ENCODE results near the gene POC1B.
A peak's percentile ranks its signal among the peaks of the same experiment; 100 is the strongest.

POC1B gene

DNA sequence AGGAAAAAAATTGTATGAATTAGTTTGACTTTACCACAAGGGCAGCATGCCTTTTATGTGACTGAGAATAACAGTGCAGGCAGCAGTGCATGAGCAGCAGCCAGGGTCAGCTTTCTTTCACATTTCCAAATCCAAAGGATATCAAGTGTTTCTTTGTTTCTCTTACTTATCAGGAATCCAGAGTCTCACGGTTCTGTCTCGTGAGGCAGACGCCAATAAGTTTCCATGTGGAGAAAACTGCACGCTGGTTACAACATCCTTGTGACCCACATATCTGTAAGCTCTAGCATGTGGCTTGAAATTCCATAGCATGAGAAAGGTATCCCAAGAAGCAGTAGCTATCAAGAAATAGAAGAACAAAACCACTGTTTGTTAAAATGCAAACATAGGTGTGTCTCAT lies 28.8 kb downstream of the POC1B start:
- DNase-seq (ENCODE audit: low spot score): no peak

DNA sequence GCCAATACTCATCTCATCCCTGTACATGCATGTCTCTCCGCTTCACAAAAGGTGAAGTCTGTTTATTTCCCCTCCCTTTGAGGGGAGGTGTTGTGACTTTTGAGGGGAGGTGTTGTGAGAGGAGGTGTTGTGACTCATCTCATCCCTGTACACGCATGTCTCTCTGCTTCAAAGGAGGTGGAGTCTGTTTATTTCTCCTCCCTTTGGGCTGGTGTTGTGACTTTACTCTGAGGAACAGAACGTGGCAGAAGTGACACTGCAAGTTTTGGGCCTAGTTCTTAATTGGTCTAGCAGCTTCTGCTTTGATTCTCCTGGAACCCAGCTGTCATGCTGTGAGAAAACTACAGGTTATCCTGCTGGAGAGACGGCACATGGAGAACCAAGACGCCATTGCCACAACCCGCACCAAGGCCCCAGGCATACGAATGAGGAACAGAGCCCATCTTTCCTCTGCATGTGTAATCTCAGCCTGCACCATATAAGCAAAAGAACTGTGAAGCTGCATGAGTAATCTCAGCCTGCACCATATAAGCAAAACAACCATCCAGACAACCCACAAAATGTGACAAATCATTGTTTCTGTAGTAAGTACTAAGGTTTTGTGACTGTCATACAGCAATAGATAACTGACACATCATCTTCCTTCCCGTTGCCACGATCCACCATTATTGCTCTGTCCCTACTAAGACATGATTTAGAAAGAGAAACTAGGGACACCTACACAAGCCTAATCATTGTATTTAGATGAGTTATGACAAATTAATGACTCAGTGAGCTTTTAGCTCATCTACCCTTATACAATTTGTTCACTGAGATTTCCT lies 31.2 kb downstream of the POC1B start:
- peak; percentile 6 for DNase-seq (ENCODE audit: low spot score)

DNA sequence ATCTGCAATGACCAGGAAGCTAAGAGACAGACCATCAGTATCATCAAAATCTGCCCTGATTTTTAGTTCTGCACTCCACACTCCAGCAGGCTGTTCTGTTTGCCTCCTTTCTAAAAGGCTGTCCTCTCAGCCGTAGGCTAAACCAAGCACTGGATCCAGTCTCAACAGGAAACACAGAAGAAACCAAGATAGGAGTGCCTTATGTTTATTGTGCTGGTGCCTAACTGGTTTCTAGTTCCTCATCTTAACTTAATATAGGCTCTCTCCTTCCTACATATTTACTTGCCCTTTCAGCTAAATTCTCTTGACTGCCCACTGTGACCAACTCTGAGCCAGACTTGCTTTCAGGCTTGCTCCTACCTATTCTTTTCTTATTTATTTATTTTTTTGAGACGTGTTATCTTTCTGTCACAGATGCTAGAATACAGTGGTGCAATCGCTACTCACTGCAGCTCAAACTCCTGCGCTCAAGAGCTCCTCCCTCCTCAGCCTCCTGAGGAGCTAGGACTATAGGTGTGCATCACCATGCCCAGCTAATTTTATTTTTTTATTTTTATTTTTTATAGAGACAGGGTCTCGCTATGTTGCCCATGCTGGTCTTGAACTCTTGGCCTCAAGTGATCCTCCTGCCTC lies 32.1 kb downstream of the POC1B start:
- no peak for DNase-seq (ENCODE audit: low spot score)

DNA sequence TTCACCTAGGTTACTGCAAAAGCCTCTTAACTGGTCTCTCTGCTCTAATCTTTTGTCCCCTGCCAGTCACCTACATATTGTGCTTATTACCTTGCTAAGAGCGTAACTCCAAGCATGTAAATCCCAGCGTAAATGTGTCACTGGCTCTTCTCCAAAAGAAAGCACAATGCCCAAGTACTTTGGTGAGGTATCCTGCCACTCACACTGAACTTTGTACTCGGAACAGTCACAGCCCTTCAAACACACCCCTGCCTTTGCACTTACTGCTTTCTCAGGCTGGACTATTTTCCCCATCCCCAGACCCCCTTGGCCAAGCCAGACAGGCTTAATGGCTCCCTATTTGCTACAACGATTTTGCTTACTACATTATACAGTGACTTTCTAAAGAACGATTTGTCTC lies 33.0 kb downstream of the POC1B start:
- DNase-seq (ENCODE audit: low spot score): no peak

DNA sequence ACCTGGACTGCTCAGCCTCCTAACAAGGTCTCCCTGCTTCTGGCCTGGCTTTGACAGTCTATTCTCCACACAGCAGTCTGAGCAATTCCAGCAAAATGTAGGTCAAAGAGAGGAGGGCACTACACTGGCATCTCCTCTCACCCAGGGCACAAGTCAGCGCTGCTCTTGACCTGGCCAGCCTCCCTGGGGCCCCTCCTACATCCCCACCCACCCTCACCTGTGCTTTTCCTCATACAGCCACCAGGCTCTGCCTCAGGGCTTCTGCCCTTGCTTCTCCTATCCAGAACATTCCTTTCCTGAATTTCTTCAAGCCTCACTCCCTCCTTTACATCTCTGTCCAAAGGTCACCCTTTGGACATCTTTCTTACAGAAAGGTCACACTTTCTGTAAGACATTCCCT lies 34.9 kb downstream of the POC1B start:
- no peak for DNase-seq (ENCODE audit: low spot score)

DNA sequence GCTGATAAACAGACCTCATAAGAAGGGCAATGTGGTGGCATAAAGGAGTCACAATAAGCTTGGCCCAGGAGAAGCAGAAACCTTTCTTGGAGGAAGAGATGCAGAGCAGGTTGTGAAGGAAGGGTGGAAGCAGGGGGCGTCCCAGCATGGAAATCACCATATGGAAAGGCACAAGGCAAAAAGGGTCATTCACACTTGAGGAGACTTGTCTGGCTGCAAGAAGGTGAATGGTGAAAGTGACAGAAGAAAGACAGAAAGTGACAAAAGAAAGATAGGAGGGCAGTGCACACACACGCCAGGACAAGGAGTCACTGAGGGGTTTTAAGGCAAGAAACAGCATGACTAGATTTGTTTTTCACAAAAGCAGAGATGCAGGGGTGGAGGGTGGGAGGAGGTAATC lies 39.6 kb downstream of the POC1B start:
- DNase-seq (ENCODE audit: low spot score): no peak

DNA sequence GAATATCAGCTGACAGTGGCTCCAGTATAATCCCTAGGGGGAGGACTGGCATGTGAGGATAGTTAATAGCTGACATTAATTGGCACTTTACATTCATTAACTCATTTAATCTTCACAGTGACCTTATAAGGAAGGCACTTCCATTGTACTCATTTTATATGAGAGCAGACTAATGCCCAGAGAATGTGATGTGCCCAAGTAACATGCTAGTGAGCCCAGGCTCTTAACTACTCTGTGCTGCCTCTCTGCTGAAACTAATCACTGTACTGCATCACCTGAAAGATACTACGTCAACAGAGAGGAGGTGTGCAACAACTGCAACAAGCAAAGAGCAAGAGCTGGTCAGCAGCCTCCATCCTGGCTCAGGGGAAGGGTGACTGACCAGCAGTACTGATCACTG lies 41.4 kb downstream of the POC1B start:
- no peak for DNase-seq (ENCODE audit: low spot score)

DNA sequence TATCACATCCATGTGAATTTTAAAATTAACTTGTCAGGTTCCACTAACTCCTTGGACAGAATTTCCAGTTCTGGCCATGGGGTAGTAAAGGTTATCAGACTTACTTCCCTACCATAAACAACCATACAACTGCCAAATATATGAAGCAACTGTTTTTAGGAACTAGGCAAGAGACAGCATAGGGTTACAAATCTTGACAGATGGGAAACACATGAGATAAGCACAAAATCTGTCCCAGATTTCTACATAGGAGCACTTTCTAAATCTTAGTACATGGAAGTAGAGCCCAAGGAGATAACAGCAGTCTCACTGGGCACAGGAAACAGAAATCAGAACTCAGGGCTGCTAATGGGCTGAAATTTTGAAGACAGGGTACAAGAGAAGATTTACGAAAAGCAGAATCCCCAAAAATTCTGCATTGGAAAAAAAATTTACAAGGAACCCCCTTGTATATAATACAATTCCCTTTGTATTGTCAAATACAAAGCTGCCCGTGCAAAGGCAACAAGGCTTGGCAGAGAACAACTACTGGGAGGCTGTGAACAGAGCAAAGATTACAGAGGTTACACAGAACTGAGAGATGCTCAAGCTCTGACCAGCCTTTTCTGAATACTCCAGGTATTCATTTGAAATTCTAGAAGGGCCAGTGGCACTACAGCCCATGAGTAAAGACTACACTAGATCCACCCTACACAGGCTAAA lies 44.5 kb downstream of the POC1B start:
- no peak for DNase-seq (ENCODE audit: low spot score)

DNA sequence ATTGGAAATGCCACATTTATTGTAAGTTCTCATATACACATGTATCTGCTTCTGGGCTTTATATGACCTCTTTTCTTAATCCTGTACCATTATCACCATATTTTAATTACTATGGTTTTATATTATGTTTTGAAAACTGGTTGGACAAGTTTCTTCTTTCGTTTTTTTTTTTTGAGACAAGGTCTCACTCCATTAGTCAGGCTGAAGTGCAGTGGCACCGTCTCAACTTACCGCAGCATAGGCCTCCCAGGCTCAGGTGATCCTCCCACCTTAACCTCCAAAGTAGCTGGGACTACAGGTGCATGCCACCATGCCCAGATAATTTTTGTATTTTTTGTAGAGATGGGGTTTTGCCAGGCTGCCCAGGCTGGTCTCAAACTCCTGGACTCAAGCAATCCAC lies 45.9 kb downstream of the POC1B start:
- DNase-seq (ENCODE audit: low spot score): no peak

DNA sequence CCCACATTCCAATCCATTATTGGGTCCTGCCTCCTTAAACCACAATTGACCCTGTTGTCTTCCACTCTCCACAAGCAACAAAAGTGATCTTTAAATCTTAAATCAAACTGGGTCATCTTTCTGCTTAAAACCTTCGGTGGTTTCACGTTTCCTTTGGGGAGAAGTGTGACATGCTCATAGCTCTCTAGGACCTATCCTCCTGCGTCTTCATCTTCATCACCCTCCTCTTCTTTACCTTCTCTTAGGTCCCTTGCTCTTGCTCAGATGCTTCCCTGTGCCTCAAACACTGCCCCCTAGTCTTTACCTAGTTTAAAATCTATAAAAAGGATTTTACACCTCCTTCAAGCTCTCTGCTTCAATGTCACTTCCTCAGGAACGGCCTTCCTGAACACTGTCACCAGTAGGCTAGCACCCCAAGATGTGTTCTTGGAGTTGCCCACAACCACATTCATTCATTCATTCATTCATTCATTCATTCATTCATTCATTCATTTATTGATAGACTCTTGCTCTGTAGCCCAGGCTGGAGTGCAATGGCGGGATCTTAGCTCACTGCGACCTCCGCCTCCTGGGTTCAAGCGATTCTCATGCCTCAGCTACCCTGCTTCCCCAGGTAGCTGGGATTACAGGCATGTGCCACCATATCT lies 48.1 kb downstream of the POC1B start:
- DNase-seq (ENCODE audit: low spot score): no peak

DNA sequence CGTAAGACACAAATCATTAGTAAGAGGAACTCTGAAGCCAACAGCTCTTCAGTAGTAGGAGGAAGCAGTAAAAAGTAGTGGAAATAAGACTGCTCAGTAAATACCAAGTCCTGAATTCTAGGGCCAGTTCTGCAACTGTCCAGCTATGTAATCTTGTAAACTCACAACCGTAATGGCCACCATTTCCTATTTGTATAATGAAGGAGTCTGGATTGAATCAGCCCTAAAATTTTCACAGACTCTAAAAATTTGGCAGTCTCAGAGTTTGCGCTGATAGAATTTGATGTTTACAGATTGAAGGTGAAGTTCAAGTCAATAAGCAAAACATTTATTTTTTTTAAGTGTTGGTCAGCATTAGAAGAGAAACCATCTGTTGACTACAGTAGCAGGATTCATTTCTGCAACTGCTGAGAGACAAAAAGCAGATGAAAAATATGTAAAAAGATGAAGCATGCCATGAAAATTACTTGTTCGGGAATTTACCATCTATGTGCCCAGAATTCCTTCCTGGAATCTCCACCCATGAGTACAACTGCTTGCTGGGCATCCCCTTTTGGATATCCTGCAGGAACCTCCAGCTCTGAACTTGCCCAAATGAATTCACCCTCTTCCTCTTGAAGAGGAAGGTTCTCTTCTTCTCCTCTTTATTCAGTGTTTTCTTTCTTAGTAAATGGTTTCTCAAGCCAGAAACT lies 48.8 kb downstream of the POC1B start:
- no peak for DNase-seq (ENCODE audit: low spot score)

DNA sequence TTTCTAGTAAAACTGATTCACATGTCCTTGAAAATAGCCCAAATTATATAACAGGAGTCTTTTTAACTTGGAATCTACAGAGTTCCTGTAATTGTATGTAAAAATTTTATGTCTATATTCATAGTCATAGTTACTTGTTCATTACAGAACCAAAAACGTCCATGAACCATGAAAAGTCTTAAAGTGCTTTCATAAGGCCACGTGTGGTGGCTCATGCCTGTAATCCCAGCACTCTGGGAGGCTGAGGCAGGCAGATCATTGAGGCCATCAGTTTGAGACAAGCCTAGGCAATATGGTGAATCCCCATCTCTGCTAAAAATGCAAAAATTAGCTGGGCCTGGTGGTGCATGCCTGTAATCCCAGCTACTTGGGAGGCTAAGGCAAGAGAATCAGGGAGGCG lies 49.6 kb downstream of the POC1B start:
- DNase-seq (ENCODE audit: low spot score): no peak

DNA sequence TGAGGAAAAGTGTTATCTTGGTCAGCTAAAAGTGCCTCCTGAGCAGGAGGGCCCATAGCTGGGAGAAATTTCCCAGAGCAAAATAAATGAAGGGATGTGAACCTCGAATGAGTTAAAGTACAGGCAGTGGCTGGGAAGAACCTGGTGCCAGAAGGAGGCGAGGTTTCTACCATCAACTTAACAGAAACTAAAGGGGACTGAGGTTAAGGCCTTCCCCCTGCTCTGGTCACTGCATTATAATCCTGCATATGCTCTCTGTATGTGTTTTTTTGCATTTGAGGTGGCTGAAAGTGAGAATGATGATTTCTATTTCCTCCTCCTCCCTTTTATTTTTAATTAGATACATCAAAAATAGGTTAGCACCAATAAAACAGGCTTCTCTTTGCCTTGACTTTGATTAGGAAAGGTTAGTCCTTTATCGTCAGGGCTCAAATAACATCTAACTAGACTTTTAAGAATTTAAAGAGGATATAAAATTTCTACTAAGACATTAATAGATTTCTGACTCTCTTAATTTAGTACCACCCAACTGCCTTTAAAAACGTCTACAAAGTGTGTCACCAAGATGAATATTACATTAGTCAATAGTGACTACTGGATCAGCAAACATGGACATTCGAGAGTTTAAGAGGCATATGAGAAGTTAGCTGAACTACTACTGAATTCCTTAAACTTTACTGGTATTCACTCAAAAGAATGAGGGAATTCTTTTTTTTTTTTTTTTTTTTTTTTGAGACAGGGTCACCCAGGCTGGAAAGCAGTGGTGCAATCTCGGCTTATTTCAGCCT lies 50.5 kb downstream of the POC1B start:
- DNase-seq (ENCODE audit: low spot score): no peak

DNA sequence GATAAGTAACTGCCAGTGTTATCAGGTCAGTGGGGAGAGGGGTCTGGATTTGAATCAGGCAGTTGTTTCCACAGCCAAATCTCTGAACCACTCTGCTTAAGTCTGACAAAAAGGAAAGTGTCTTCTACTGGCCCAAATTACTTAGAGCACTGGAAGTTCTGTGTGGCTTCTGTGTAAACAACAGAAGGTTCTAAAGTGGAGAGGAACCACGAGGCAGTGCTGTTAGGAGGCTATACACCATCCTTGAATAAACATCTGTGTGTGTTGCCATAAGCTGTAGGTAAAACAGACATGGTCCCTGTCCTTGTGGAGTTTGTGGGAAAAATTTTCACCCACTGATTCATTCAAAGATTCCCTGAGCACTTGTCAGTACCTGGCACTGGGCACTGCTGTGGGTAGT lies 51.2 kb downstream of the POC1B start:
- DNase-seq (ENCODE audit: low spot score): no peak

DNA sequence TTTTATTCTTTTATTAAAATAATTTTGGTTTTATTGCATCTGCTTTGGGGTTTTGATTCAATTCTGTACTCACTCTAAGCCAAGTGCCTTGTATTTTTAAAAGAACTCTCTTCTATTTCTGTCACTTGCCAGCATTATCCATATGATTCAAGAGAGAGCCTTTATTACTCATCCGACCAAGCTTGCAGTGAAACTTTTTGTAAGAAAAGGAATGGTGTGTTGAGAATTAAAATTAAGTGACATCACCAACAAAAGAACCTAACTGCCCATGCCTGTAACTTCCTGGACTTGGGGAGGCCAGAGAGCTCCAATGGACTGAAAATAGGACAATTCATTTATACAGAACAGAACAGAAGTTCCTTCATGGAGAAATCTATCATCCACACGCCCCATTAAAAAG lies 53.3 kb downstream of the POC1B start:
- DNase-seq (ENCODE audit: low spot score): no peak

DNA sequence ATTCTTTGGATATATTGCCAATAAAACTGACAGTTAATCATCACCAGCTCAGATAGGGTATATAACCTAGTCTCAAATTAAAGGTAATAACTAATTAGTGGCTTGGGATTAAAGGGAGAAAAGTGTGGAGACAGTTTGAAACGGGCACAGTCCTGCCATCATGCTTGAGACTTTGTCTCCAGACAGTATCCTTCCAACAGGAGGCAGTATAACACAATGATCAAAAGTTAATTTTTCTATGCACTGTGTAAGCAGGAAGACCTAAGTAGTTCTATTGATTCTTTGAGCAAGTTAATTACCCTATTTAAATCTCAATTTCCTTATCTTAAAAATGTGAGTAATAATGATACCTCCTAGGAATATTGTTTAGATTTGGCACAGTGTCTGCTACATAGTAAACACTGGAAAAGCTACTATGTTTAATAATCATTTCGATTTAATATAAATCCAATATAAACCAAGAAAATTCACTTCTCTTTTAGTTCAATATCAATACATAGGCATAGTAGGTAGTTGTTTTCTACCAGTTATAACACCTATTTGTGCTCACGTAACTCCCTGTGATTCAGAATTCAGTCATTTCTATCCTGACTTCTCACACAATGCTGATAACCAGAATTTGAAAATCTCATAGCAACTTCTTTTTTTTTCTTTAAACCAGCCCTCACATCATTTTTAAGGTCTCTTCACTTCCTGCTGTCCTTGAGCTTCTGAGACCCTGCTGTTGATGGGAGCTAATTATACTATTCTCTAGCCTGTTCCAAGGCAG lies 54.9 kb downstream of the POC1B start:
- no peak for DNase-seq (ENCODE audit: low spot score)

DNA sequence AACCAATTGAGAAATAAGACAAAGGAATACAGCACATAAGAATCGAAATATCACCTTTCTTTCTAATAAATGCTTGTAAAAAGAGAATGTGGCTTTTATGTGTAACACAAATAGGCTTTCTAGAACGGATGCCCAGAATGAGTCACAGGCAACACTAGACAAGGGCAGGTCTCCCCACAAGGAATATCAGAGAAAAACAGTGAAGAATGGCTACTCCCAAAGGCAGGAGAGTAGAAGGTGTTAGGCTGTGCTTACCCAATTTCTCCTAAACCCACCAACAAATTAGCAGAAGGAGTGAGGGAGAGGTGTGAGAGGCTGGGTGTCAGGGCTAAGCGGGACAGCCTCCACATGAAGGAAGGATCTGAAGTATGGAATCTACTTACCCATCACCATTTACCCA lies 56.5 kb downstream of the POC1B start:
- no peak for DNase-seq (ENCODE audit: low spot score)

DNA sequence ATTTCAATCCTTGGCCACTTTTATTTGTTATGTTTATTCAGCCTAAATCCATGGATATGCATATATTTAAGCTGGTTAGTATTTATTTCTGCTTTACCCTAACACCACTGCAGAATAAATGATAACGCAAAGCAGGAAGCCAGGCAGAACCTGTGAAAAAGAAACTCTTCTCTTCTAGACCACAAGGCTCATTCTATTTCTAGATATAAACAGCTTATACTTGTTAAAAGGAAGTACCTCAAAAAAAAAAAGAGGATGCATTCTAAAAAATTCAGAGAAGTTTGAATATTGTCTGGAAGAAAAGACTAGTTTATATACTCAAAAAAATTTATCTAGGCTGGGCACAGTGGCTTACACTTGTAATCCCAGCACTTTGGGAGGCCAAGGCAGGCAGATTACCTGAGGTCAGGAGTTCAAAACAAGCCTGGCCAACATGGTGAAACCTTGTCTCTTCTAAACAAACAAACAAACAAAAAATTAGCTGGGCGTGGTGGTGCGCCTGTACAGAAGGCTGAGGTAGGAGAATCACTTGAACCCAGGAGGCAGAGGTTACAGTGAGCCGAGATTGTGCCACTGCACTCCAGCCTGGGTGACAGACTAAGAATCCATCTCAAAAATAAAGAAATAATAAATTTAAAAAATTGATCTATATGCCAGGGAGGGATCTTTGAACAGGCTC lies 57.1 kb downstream of the POC1B start:
- no peak for DNase-seq (ENCODE audit: low spot score)

DNA sequence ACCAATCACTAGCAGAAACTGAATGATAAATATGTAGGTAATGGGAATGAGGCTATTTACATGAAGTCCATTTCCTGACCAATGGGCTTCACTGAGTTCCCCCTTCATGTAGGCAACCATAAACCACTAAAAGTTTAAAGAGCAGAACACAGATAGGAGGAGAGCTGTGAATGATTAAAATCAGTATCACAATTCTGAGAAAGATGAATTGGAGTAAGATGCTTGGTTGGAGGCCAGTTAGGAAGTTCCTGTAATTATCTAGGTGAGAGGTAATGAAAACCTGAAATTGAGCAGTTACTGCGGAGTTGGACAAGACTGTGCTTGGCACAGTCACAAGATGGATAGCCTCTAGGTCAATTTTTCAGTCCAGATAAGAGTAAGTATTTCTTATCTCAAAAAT lies 57.8 kb downstream of the POC1B start:
- no peak for DNase-seq (ENCODE audit: low spot score)

DNA sequence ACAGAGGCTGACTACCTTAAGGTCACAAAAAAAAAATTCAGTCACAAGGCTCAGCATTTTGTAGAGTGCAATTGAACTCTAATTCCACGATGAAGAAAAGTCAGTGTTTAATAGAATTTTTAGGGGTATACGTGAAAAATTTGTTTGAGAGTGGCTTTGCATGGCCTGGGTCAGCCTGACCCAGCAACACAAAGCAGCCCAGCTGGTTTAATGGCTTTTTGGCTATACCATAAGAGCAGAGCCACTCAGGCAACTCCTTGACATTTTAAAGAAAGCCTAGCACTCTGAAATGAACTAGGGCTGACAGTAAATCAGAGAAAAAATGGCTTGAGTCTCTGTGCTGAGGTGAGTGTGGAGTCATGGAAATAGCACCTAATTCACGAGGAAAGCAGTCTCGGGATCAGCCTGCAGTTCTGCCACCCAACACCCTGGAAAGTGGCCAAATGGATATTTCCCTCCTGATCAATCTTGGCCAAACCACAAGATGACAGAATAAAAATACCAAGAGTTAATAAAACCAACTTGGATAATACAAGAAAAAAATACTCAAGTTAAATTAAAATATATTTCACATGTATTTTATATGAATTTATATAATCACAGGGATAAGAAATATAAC lies 60.8 kb downstream of the POC1B start:
- no peak for DNase-seq (ENCODE audit: low spot score)
